RWPE1 (cell line): ENCODE results near the gene AKNAD1.

Source experiments
- CTCF ChIA-PET: fragments of 350-600 bp; sonication (Branson Sonifier 250); formaldehyde crosslinking; extraction: SDS; loops from one replicate; lab custom pipeline; 2021; lab: Yijun Ruan, JAX
- POLR2A ChIA-PET: fragments of 400-600 bp; formaldehyde crosslinking; extraction: SDS; loops from one replicate; lab custom pipeline; 2020; ENCODE audit warnings: antibody characterized with exemption; ENCODE audit not compliant: low non-redundant PET; lab: Yijun Ruan, JAX
- DNase-seq: peaks from one replicate; pipeline ENCODE4 v3.0.0; 2012; ENCODE audit warnings: low spot score
- H3K27ac ChIP-seq: fragments of 450-650 bp; 2 replicates; pipeline ENCODE4 v1.5.1; 2017
- TF ChIP-seq, protein P1 (sequence below): fragments of 450-650 bp; conservative IDR thresholded peaks from 2 replicates; pipeline ENCODE4 v1.5.1; 2017; ENCODE audit warnings: low read depth, mild to moderate bottlenecking

The AKNAD1 gene

DNA sequence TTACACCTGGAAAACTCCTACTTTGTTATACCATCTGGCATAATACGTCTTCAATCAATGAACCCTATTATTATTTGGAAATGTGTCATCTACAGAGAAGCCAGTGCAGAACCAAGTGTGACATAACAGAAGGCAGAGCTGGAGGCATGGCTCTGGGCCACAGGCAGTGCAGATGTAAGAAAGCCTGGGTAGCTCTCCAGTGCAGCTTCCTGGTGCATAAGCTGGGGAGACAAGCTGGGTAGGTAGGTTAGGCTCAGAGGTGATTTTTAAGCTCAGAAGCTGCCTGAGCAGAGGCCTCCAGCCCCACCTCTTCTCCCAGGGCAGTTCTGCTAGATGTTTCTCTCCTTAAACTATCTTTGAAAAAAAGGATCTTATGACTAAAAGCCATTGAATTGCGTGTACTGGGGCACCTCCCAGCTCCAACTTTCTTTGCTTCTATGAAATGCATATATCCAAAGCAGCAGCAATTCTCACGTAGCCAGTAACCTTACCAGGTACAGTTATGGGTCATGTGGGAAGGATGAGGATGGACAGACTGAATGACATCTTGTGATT, 30.7 kb downstream of the AKNAD1 start:
- POLR2A ChIA-PET: no interaction called here
- H3K27ac ChIP-seq: peak overlapping the region; percentile 46
- CTCF ChIA-PET: interaction anchor here (0.6 to 5.5 kb wide), 4 partner anchors 72 to 187 kb away, joined by 3 to 36 read pairs (median 3); no protein-coding TSS in a partner anchor
- TF ChIP-seq, protein P1, sequence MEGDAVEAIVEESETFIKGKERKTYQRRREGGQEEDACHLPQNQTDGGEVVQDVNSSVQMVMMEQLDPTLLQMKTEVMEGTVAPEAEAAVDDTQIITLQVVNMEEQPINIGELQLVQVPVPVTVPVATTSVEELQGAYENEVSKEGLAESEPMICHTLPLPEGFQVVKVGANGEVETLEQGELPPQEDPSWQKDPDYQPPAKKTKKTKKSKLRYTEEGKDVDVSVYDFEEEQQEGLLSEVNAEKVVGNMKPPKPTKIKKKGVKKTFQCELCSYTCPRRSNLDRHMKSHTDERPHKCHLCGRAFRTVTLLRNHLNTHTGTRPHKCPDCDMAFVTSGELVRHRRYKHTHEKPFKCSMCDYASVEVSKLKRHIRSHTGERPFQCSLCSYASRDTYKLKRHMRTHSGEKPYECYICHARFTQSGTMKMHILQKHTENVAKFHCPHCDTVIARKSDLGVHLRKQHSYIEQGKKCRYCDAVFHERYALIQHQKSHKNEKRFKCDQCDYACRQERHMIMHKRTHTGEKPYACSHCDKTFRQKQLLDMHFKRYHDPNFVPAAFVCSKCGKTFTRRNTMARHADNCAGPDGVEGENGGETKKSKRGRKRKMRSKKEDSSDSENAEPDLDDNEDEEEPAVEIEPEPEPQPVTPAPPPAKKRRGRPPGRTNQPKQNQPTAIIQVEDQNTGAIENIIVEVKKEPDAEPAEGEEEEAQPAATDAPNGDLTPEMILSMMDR: no peak
- no peak for DNase-seq

DNA sequence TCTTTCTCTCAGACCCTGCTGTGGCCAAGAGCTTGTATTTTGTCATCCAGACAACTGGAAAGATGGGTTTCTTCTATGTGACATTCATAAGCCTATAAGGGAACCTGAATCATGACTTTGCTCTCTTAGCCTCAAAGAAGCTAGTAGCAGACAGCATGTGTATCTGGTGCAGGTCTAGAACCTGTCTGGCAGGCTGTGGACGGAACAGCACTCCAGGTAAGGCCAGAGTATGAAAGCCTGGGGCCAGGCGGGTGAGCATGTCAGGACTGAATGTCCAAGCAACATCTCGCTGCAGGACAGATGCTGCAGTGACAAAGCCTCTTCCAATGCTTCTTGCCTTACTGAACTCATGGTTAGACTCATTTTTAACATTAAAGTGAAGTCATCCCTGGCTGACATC, 32.8 kb downstream of the AKNAD1 start:
- POLR2A ChIA-PET: no interaction called here
- TF ChIP-seq, protein P1: no peak
- no peak for DNase-seq
- H3K27ac ChIP-seq: no peak overlapping the region
- CTCF ChIA-PET: interaction anchor here (0.5 kb wide), 1 partner anchor 81 kb away, joined by 4 read pairs; no protein-coding TSS in a partner anchor

DNA sequence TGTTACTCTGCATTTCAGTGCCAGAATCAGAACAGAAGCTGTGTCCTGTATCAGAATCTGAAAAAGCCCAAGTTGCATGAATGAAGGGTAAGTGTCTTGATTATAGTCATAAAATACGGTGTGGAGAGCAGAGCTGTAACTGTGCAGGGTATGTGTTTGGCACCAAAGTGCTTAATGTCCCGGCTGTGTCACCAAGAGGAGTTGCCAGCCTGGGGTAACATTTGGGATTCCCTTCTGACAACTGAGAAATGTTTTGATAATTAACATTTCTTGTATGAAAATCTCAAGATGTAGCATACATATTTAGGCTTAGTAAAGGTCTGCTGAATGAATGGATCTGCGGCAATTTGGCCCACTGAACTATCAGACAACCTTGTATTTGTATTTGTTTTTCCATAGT, 33.3 kb downstream of the AKNAD1 start:
- no peak for DNase-seq
- no peak overlapping the region for H3K27ac ChIP-seq
- TF ChIP-seq, protein P1: no peak
- ChIA-PET POLR2A (no interaction called here), CTCF (interaction anchor here (2.0 kb wide), 1 partner anchor 75 kb away, joined by 6 read pairs; no protein-coding TSS in a partner anchor)

DNA sequence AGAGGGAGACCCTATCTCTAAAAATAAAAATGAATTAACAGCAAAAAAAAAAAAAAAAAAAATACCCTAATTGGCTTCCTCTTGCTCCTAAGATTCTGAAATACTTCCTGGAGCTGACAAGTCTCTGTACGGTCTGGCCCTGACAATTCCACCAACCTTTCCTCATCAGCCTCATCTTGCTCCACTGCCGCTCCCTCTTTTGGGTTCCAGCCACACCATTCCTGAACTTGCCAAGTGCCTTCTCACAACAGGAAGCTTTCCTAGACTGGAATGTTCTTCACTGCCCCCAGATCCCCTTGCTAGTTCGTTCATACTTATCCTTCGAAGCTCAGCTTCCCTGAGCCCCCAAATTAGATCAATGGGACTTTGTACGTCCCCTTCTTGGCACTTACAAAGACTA, 37.0 kb downstream of the AKNAD1 start:
- DNase-seq: no peak
- POLR2A ChIA-PET: no interaction called here
- H3K27ac ChIP-seq: no peak overlapping the region
- CTCF ChIA-PET: no interaction called here
- TF ChIP-seq, protein P1: no peak

DNA sequence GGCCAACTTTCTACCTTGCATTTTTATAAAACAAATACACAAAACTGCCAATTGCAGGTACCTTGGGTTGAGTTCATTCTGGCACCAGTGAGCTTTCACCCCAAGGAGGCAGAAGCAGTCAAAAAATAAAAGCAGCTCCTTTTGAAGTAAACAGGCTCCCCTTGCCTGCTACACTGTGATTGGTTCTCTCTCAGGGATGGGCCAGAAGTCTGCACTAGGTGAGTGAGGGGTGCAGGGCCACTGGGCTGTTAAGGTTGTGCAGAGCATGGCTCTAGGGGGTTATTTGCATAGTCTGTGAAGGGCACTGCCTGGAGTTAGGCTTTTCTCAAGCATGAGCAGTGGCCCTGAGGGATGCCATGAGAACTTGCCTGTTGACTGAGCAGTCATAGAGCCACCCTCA, 39.1 kb downstream of the AKNAD1 start:
- POLR2A ChIA-PET: no interaction called here
- peak overlapping the region; percentile 78 for H3K27ac ChIP-seq
- no peak for DNase-seq
- CTCF ChIA-PET: interaction anchor here (0.6 kb wide), 2 partner anchors 35 to 38 kb away, joined by 5 to 9 read pairs; no protein-coding TSS in a partner anchor
- TF ChIP-seq, protein P1: no peak

DNA sequence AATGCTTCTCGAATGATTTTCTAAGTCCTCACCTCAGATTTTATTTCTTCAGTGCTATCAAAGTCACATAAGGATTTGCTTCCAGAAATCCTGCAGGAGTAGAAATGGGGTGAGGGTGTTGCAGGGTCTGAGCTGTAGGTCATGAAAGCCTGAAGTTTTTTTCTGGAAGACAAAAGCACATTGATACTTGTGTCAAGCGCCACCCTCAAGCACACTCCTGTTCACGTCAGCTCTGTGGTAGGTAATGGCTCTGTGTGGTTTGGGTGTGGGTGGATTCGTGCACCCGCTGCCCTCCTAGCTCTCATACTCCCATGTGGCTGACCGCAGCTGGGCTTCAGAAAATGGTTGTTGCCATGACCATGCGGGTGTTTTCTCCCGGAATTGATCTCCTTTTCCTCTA, 39.9 kb downstream of the AKNAD1 start:
- POLR2A ChIA-PET: no interaction called here
- TF ChIP-seq, protein P1: no peak
- H3K27ac ChIP-seq: peak overlapping the region; percentile 78
- no peak for DNase-seq
- CTCF ChIA-PET: interaction anchor here (0.6 to 0.7 kb wide), 3 partner anchors 11 to 37 kb away, joined by 5 to 9 read pairs (median 5); no protein-coding TSS in a partner anchor
